HepG2 (cell line): ENCODE results near the gene SLC5A3. TPM values are rescaled to one million over a fixed set of nuclear protein-coding genes. Genes with fewer than 3 reads are reported as not detected.

Experiments
- ATAC-seq: fragments of 200-7000 bp; cut with Tn5 transposase; 3 replicates; pipeline ENCODE4 v1.9.1; 2020; ENCODE audit warnings: mild to moderate bottlenecking, moderate library complexity
- BruUV-seq: library from RNA; stranded (reverse); fragments of 400-500 nt; replicated peaks from 2 replicates; lab custom pipeline; 2021; lab: Mats Ljungman, UMichigan
- CTCF ChIA-PET: fragments of 300-600 bp; formaldehyde crosslinking; extraction: SDS; loops from one replicate; lab custom pipeline; 2021; ENCODE audit warnings: low total read pairs, inconsistent platforms, low intra/inter-chr PET ratio; lab: Yijun Ruan, JAX
- POLR2A ChIA-PET: fragments of 350-600 bp; sonication (Branson Sonifier 250); formaldehyde crosslinking; loops from one replicate; lab custom pipeline; 2020; ENCODE audit warnings: antibody characterized with exemption, inconsistent platforms; lab: Yijun Ruan, JAX
- DNase-seq: peaks from one replicate; pipeline ENCODE4 v3.0.0-alpha.2; 2015; ENCODE audit warnings: low spot score
- FAIRE-seq: peaks from 3 replicates; lab custom pipeline; 2011; peaks lifted over from hg19 to GRCh38; lab: Jason Lieb, UNC
- H2AFZ ChIP-seq: one replicate; pipeline ENCODE4 v1.6.1; 2011; ENCODE audit warnings: low read length, inconsistent platforms
- H3K27ac ChIP-seq: fragments of 300-600 bp; 3 replicates; pipeline ENCODE4 v1.8.0; 2011; ENCODE audit warnings: mixed run types, mild to moderate bottlenecking, mixed read lengths, low read length, inconsistent platforms; ENCODE audit not compliant: insufficient read depth; ENCODE audit errors: extremely low read length
- H3K27me3 ChIP-seq, 2 experiments: fragments of 200-600 bp in 1 of 2; 2 replicates in 1 of 2; 3 replicates in 1 of 2; pipeline versions ENCODE4 v1.6.0 to v1.8.0; 2011; ENCODE audit warnings: low read length in 2 of 2, mild to moderate bottlenecking in 2 of 2, moderate library complexity in 2 of 2, inconsistent platforms in 1 of 2; ENCODE audit not compliant: insufficient read depth in 2 of 2, control insufficient read depth in 1 of 2
- H3K36me3 ChIP-seq, 2 experiments: fragments of 200-600 bp in 1 of 2; replicated peaks in 1 of 2; 2 replicates in 1 of 2; 3 replicates in 1 of 2; pipeline versions ENCODE4 v1.5.1 to v1.8.0; 2011; ENCODE audit warnings: low read length in 2 of 2, inconsistent platforms in 1 of 2; ENCODE audit not compliant: insufficient read depth in 2 of 2, control insufficient read depth in 1 of 2
- H3K4me1 ChIP-seq: 2 replicates; pipeline ENCODE4 v1.5.1; 2012; ENCODE audit warnings: low read length, inconsistent platforms; ENCODE audit not compliant: insufficient read depth
- H3K4me2 ChIP-seq: 2 replicates; pipeline ENCODE4 v1.6.0; 2011; ENCODE audit warnings: low read depth, low read length, inconsistent platforms
- H3K4me3 ChIP-seq, 3 experiments: fragments of 200-600 bp in 1 of 3; sonication (generic), shearing (Covaris generic) in 1 of 3; replicated peaks in 1 of 3; 2 replicates each; pipeline ENCODE4 v1.5.1; 2011 to 2016; ENCODE audit warnings: low read length in 3 of 3, inconsistent platforms in 2 of 3, low read depth in 2 of 3, mild to moderate bottlenecking in 2 of 3, control low read depth in 1 of 3, mixed read lengths in 1 of 3; ENCODE audit not compliant: insufficient read depth in 1 of 3
- H3K79me2 ChIP-seq: one replicate; pipeline ENCODE4 v1.6.1; 2011; ENCODE audit warnings: low read length, inconsistent platforms; ENCODE audit not compliant: insufficient read depth
- H3K9ac ChIP-seq: 2 replicates; pipeline ENCODE4 v1.6.0; 2011; ENCODE audit warnings: mild to moderate bottlenecking, low read depth, low read length, inconsistent platforms; ENCODE audit not compliant: insufficient read depth
- H3K9me3 ChIP-seq: 2 replicates; pipeline ENCODE4 v1.5.1; 2012; ENCODE audit warnings: mild to moderate bottlenecking, low read length
- H4K20me1 ChIP-seq: 2 replicates; pipeline ENCODE4 v1.6.0; 2011; ENCODE audit warnings: inconsistent platforms, mild to moderate bottlenecking, low read length, moderate library complexity; ENCODE audit not compliant: insufficient read depth
- ATF1 ChIP-seq: IDR thresholded peaks from 2 replicates; pipeline ENCODE4 v1.6.1; 2016; ENCODE audit warnings: mild to moderate bottlenecking, control low read depth
- CCAR2 ChIP-seq: fragments of 200-400 bp; formaldehyde crosslinking; optimal IDR thresholded peaks from 2 replicates; pipeline ENCODE3; 2018; ENCODE audit warnings: low read depth, mild to moderate bottlenecking, low read length, moderate library complexity
- DZIP1 ChIP-seq: sonication (generic); formaldehyde crosslinking; IDR thresholded peaks from 2 replicates; pipeline ENCODE4 v1.5.0; 2020; ENCODE audit warnings: mild to moderate bottlenecking, missing genetic modification reagents
- NR2C2 ChIP-seq: sonication (generic); formaldehyde crosslinking; IDR thresholded peaks from 2 replicates; pipeline ENCODE4 v1.4.0; 2020; ENCODE audit warnings: missing genetic modification reagents, mild to moderate bottlenecking, moderate library complexity, borderline replicate concordance
- RFXANK ChIP-seq: IDR thresholded peaks from 2 replicates; pipeline ENCODE4 v1.6.1; 2016
- SNAPC4 ChIP-seq: sonication (generic); formaldehyde crosslinking; IDR thresholded peaks from 2 replicates; pipeline ENCODE4 v1.4.0; 2020; ENCODE audit warnings: mild to moderate bottlenecking, missing genetic modification reagents
- THAP11 ChIP-seq: IDR thresholded peaks from 2 replicates; pipeline ENCODE4 v1.6.1; 2016; ENCODE audit warnings: missing biosample characterization, missing genetic modification reagents
- TMF1 ChIP-seq: sonication (generic); formaldehyde crosslinking; IDR thresholded peaks from 2 replicates; pipeline ENCODE4 v1.8.1; 2022; ENCODE audit warnings: low read depth, missing genetic modification reagents
- ZNF10 ChIP-seq: sonication (generic); formaldehyde crosslinking; IDR thresholded peaks from 2 replicates; pipeline ENCODE4 v1.4.0; 2020; ENCODE audit warnings: mild to moderate bottlenecking, low read depth, missing genetic modification reagents, borderline replicate concordance
- ZNF136 ChIP-seq: sonication (generic); formaldehyde crosslinking; IDR thresholded peaks from 2 replicates; pipeline ENCODE4 v1.8.1; 2022; ENCODE audit warnings: low read depth, mild to moderate bottlenecking, moderate library complexity, missing genetic modification reagents
- ZNF607 ChIP-seq: sonication (generic); formaldehyde crosslinking; IDR thresholded peaks from 2 replicates; pipeline ENCODE4 v1.5.1; 2020; ENCODE audit warnings: missing genetic modification reagents, mild to moderate bottlenecking, borderline replicate concordance
- ZXDC ChIP-seq: sonication (generic); formaldehyde crosslinking; IDR thresholded peaks from 2 replicates; pipeline ENCODE4 v1.5.0; 2020; ENCODE audit warnings: mild to moderate bottlenecking, missing genetic modification reagents
- WGBS: methylation state at CpG from one replicate; pipeline ENCODE4 v1.1.6; 2017; ENCODE audit warnings: low lambda C conversion rate; 5-methylcytosine and 5-hydroxymethylcytosine counted together
- in situ Hi-C: cut with HindIII; loops from 2 replicates; pipeline ENCODE4 v1.10.0; 2017; ENCODE audit warnings: low pct_unique_long_range_greater_than_20kb; ENCODE audit not compliant: extremely low pct_ligation_motif_present
- intact Hi-C: fragments of 100-400 bp; cut with micrococcal nuclease; formaldehyde crosslinking; loops from one replicate; pipeline ENCODE4 v1.10.0; 2022; ENCODE audit not compliant: unreplicated experiment
- polyA plus RNA-seq, 8 experiments: library from polyadenylated mRNA; depleted of rRNA in 3 of 8; stranded (reverse) in 7 of 8; unstranded in 1 of 8; fragments of >200 nt; fragmentation: Illumina TruSeq in 4 of 8; extraction: Trizol in 4 of 8; gene quantifications; 2 replicates each; pipeline versions ENCODE4 v1.2.1 to v1.2.3, GENCODE V29; 2011 to 2016; ENCODE audit warnings: low read depth in 4 of 8, missing spikeins in 1 of 8, mixed read lengths in 1 of 8; ENCODE audit not compliant: insufficient read depth in 1 of 8
- total RNA-seq, 5 experiments: library from RNA; depleted of rRNA; stranded (reverse); fragments of >200 nt; fragmentation: Illumina TruSeq; extraction: Trizol; gene quantifications; 2 replicates each; pipeline ENCODE4 v1.2.3, GENCODE V29; 2016; ENCODE audit warnings: low read depth in 1 of 5

SLC5A3 gene
- total and polyA plus RNA-seq, 2 of the 13 experiments (the other 11 are each of a cell fraction or from before 2014, with no cell fraction given), result 5.6 to 11.2 TPM

GRCh38 chr21:34039678-34040382 is 33.5 kb upstream of the SLC5A3 start (continued):
- TF ChIP-seq NR2C2 (no peak), ZNF607 (CRISPR knock-in tag) (no peak), RFXANK (CRISPR knock-in tag) (no peak), ZXDC (CRISPR knock-in tag) (no peak)

- Histone ChIP-seq H3K79me2 (no peaks in the 10 kb centered on the region), H3K9me3 (no peaks in the 10 kb centered on the region), H3K9ac (no peak overlapping the region), H2AFZ (no peak overlapping the region), H3K36me3 (no peaks in the 10 kb centered on the region), H3K4me3 (no peak overlapping the region), H3K4me2 (no peak overlapping the region), H3K4me1 (peaks cover 8% of the 10 kb centered on the region), H3K27me3 (peaks cover 3 to 15% of the 10 kb centered on the region in 2 experiments; a peak in 3 of 5 replicates), H4K20me1 (no peaks in the 10 kb centered on the region), H3K27ac (no peak overlapping the region)
- intact Hi-C loops (no loop called here), in situ Hi-C loops (no loop called here)
- no peak for DNase-seq
- ChIA-PET CTCF (no interaction called here), POLR2A (no interaction called here)
- no peak for ATAC-seq
- no peak for FAIRE-seq
- 0% methylated on average over 1 of the region's 1 CpG for WGBS
- no TSS peak for BruUV-seq
- no peak for TF ChIP-seq ZNF136 (CRISPR knock-in tag)
- TF ChIP-seq DZIP1 (CRISPR knock-in tag), result no peak
- TF ChIP-seq THAP11 (CRISPR knock-in tag), result no peak
- no peak for TF ChIP-seq TMF1 (CRISPR knock-in tag)
- TF ChIP-seq CCAR2, result no peak
- TF ChIP-seq ATF1 (CRISPR knock-in tag), result no peak
- no peak for TF ChIP-seq ZNF10 (CRISPR knock-in tag)
- no peak for TF ChIP-seq SNAPC4 (CRISPR knock-in tag)
Measured at GRCh38 chr21:34042735-34043134, 30.6 kb upstream of the SLC5A3 start.
